Mesenchymal stem cell (in vitro differentiated cells and primary cell): ENCODE measurements around the gene PDE11A.

Experiments
- DNase-seq: peaks from one replicate; pipeline ENCODE4 v3.0.0-alpha.2; 2013
- H2AFZ ChIP-seq: one replicate; pipeline ENCODE4 v1.6.1; 2013; ENCODE audit warnings: low read depth, mild to moderate bottlenecking, control low read depth, inconsistent platforms, low read length, moderate library complexity
- H2AK5ac ChIP-seq: 2 replicates; pipeline ENCODE4 v1.6.1; 2013; ENCODE audit warnings: low read length, moderate library complexity, mild to moderate bottlenecking, inconsistent platforms; ENCODE audit not compliant: severe bottlenecking
- H2BK120ac ChIP-seq: one replicate; pipeline ENCODE4 v1.6.1; 2013; ENCODE audit warnings: low read depth, mild to moderate bottlenecking, inconsistent platforms, low read length, moderate library complexity
- H2BK12ac ChIP-seq, 2 experiments: one replicate each; pipeline ENCODE4 v1.6.1; 2013; ENCODE audit warnings: inconsistent platforms in 2 of 2, low read length in 2 of 2, mild to moderate bottlenecking in 2 of 2, moderate library complexity in 2 of 2, control low read depth in 1 of 2
- H2BK15ac ChIP-seq: one replicate; pipeline ENCODE4 v1.6.1; 2013; ENCODE audit warnings: mild to moderate bottlenecking, low read depth, inconsistent platforms; ENCODE audit not compliant: poor library complexity, severe bottlenecking
- H2BK5ac ChIP-seq: 2 replicates; pipeline ENCODE4 v1.6.1; 2013; ENCODE audit warnings: low read depth, mild to moderate bottlenecking, low read length, control low read depth, inconsistent platforms; ENCODE audit not compliant: poor library complexity, severe bottlenecking
- H3K14ac ChIP-seq, 2 experiments: one replicate each; pipeline ENCODE4 v1.6.1; 2013; ENCODE audit warnings: inconsistent platforms in 2 of 2, low read length in 2 of 2, control low read depth in 1 of 2, mild to moderate bottlenecking in 1 of 2, moderate library complexity in 1 of 2
- H3K18ac ChIP-seq, 2 experiments: one replicate each; pipeline ENCODE4 v1.6.1; 2013; ENCODE audit warnings: inconsistent platforms in 2 of 2, low read length in 2 of 2, control low read depth in 1 of 2, low read depth in 1 of 2, mild to moderate bottlenecking in 1 of 2
- H3K23ac ChIP-seq, 2 experiments: one replicate each; pipeline ENCODE4 v1.6.1; 2013; ENCODE audit warnings: inconsistent platforms in 2 of 2, low read length in 2 of 2, mild to moderate bottlenecking in 2 of 2, moderate library complexity in 2 of 2, control low read depth in 1 of 2
- H3K27ac ChIP-seq: 2 replicates; pipeline ENCODE4 v1.5.1; 2013; ENCODE audit warnings: mild to moderate bottlenecking, moderate library complexity, low read length, control low read depth, inconsistent platforms; ENCODE audit not compliant: poor library complexity, severe bottlenecking
- H3K27me3 ChIP-seq, 2 experiments: 2 replicates each; pipeline versions ENCODE4 v1.6.1 to v1.7.0; 2013; ENCODE audit warnings: low read length in 2 of 2, mild to moderate bottlenecking in 2 of 2, moderate library complexity in 2 of 2, control low read depth in 1 of 2, inconsistent platforms in 1 of 2; ENCODE audit not compliant: control insufficient read depth in 1 of 2, insufficient read depth in 1 of 2
- H3K36me3 ChIP-seq, 2 experiments: 2 replicates each; pipeline versions ENCODE4 v1.6.1 to v1.7.0; 2013; ENCODE audit warnings: low read length in 2 of 2, control low read depth in 1 of 2, inconsistent platforms in 1 of 2, low read depth in 1 of 2, mild to moderate bottlenecking in 1 of 2; ENCODE audit not compliant: insufficient read depth in 2 of 2, control insufficient read depth in 1 of 2
- H3K4ac ChIP-seq, 2 experiments: one replicate each; pipeline ENCODE4 v1.6.1; 2013; ENCODE audit warnings: inconsistent platforms in 2 of 2, low read length in 2 of 2, mild to moderate bottlenecking in 2 of 2, moderate library complexity in 2 of 2, control low read depth in 1 of 2, low read depth in 1 of 2
- H3K4me1 ChIP-seq: 2 replicates; pipeline ENCODE4 v1.6.1; 2013; ENCODE audit warnings: low read depth, low read length, control low read depth; ENCODE audit not compliant: control insufficient read depth, insufficient read depth
- H3K4me2 ChIP-seq: 2 replicates; pipeline ENCODE4 v1.6.1; 2013; ENCODE audit warnings: low read length, mild to moderate bottlenecking, inconsistent platforms; ENCODE audit not compliant: poor library complexity, severe bottlenecking
- H3K4me3 ChIP-seq, 2 experiments: 2 replicates each; pipeline versions ENCODE4 v1.5.1 to v1.7.0; 2013; ENCODE audit warnings: low read length in 2 of 2, mild to moderate bottlenecking in 2 of 2, control low read depth in 1 of 2, low read depth in 1 of 2; ENCODE audit not compliant: insufficient read depth in 1 of 2
- H3K79me1 ChIP-seq: replicated peaks from 2 replicates; pipeline ENCODE4 v1.6.1; 2013; ENCODE audit warnings: mild to moderate bottlenecking, control low read depth, low read length, inconsistent platforms; ENCODE audit not compliant: poor library complexity, severe bottlenecking
- H3K9ac ChIP-seq: 2 replicates; pipeline ENCODE4 v1.7.0; 2013; ENCODE audit warnings: mild to moderate bottlenecking, low read length, moderate library complexity
- H3K9me3 ChIP-seq: 2 replicates; pipeline ENCODE4 v1.7.0; 2013; ENCODE audit warnings: mild to moderate bottlenecking, low read length; ENCODE audit not compliant: control insufficient read depth
- H4K8ac ChIP-seq: one replicate; pipeline ENCODE4 v1.6.1; 2013; ENCODE audit warnings: inconsistent platforms, mild to moderate bottlenecking, low read length, moderate library complexity
- H4K91ac ChIP-seq: one replicate; pipeline ENCODE4 v1.6.1; 2013; ENCODE audit warnings: mild to moderate bottlenecking, low read length, inconsistent platforms
- WGBS: methylation state at CpG from one replicate; pipeline ENCODE4 v1.1.7; 2013; ENCODE audit warnings: mixed read lengths; 5-methylcytosine and 5-hydroxymethylcytosine counted together

PDE11A gene

GRCh38 chr2:177763531-177764265, 308.9 kb downstream of the PDE11A start:
- Histone ChIP-seq H3K27me3 (peaks cover 6 to 13% of the 10 kb centered on the region in 2 experiments), H3K14ac (no peak overlapping the region), H2BK5ac (no peak overlapping the region), H3K9me3 (no peaks in the 10 kb centered on the region), H2BK15ac (peak overlapping the region; percentile 77), H2AFZ (peak overlapping the region; percentile 29), H2BK120ac (no peak overlapping the region), H3K79me1 (no peaks in the 10 kb centered on the region), H2AK5ac (no peak overlapping the region), H3K4me1 (peaks cover 5% of the 10 kb centered on the region), H4K8ac (peak overlapping the region; percentile 78), H3K4me3 (peak overlapping the region in 1 of 2 experiments; percentile 22), H3K18ac (peak overlapping the region; percentile 37 to 55), H3K23ac (no peak overlapping the region), H3K27ac (no peak overlapping the region), H4K91ac (peak overlapping the region; percentile 52), H3K36me3 (no peaks in the 10 kb centered on the region), H2BK12ac (peak overlapping the region in 1 of 2 experiments; percentile 47), H3K4ac (no peak overlapping the region), H3K9ac (no peak overlapping the region), H3K4me2 (peak overlapping the region; percentile 58)
- DNase-seq = peak; percentile 74
- 33% methylated on average over 13 of the region's 14 CpGs for WGBS

DNA sequence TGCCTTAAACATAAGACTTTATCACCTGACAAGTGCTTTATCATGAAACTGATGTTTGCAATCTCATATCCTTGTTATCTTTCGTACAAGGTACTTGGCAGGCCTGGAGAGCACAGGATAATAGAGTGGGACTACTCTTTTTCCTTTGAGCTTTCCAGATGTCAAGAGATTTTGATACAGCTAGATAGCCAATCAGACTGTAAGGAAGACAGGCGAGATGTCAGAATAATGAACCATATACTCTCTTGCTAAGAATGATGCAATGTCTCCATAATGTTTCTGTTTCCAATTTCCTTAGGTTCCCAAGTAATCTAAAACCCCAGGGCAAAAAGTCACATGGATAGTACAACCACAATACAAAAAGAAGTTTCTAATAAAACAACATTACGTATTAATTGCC, 313.1 kb downstream of the PDE11A start:
- Histone ChIP-seq H3K9ac (peak overlapping the region; percentile 70), H3K36me3 (no peaks in the 10 kb centered on the region), H2AFZ (no peak overlapping the region), H3K23ac (no peak overlapping the region), H2BK120ac (no peak overlapping the region), H3K4ac (no peak overlapping the region), H3K27me3 (peaks cover 6 to 13% of the 10 kb centered on the region in 2 experiments), H3K79me1 (no peaks in the 10 kb centered on the region), H3K4me1 (peaks cover 10% of the 10 kb centered on the region), H4K8ac (no peak overlapping the region), H3K27ac (no peak overlapping the region), H3K4me2 (no peak overlapping the region), H3K9me3 (no peaks in the 10 kb centered on the region), H3K14ac (no peak overlapping the region), H2BK15ac (no peak overlapping the region), H2AK5ac (no peak overlapping the region), H4K91ac (no peak overlapping the region), H3K18ac (no peak overlapping the region), H3K4me3 (no peak overlapping the region), H2BK5ac (no peak overlapping the region), H2BK12ac (no peak overlapping the region)
- WGBS = 99% methylated on average over 3 of the region's 3 CpGs
- no peak for DNase-seq

DNA sequence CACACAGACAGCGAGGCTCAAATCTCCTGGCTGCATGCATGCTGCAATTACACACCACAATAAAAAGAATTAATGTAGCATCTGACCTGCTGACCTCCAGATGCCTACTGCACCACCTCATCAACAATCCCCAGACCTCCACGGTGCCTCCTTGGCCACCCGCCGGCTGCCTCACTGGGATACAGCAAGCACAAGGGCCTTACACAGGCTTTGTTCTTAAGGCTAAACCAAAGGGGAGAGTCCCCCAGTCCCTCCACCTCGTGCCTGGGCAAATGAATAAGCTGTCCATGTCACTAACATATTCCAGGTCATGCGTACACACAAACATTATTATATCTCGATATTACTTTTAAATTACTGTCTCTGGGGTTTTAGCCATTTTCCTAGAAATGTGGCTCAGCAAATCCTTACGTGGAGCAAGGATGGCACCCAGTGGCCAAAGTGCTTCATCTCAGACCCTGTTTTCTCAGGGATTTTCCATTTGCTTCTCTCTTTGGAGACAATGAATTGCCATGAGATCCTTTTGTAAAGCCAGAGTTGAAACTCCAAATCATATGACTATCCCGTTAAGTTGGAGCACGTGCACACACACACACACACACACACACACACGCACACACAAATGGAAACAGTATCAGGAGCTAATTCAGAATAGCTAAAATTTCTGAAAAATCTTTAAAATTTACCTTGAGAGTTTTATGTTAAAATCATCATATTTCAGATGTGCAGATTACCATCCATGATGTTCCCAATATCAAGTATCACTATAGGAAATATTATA, 313.8 kb downstream of the PDE11A start:
- Histone ChIP-seq H3K79me1 (no peaks in the 10 kb centered on the region), H3K9ac (peak overlapping the region; percentile 70), H3K27ac (peak overlapping the region; percentile 41), H3K27me3 (peaks cover 6 to 13% of the 10 kb centered on the region in 2 experiments), H4K8ac (no peak overlapping the region), H3K4me3 (no peak overlapping the region), H3K18ac (peak overlapping the region in 1 of 2 experiments; percentile 67), H3K9me3 (no peaks in the 10 kb centered on the region), H4K91ac (peak overlapping the region; percentile 23), H2AK5ac (no peak overlapping the region), H2BK15ac (peak overlapping the region; percentile 37), H2BK12ac (peak overlapping the region in 1 of 2 experiments; percentile 91), H3K4me1 (peaks cover 11% of the 10 kb centered on the region), H3K14ac (no peak overlapping the region), H3K23ac (no peak overlapping the region), H3K4ac (no peak overlapping the region), H2BK5ac (no peak overlapping the region), H2AFZ (peak overlapping the region; percentile 81), H2BK120ac (no peak overlapping the region), H3K4me2 (peak overlapping the region; percentile 60), H3K36me3 (no peaks in the 10 kb centered on the region)
- DNase-seq = peak; percentile 85
- 33% methylated on average over 9 of the region's 11 CpGs for WGBS

- no peak overlapping the region for H4K8ac ChIP-seq
- 68% methylated on average over 3 of the region's 4 CpGs for whole genome bisulfite sequencing
- no peak overlapping the region for H3K4me3 ChIP-seq
- H4K91ac ChIP-seq = no peak overlapping the region
- H2BK5ac ChIP-seq = no peak overlapping the region
- no peak overlapping the region for H2BK15ac ChIP-seq
- H3K4me2 ChIP-seq = no peak overlapping the region
- no peak overlapping the region for H3K4ac ChIP-seq
- H3K9ac ChIP-seq = no peak overlapping the region
- no peak overlapping the region for H3K23ac ChIP-seq
- H3K4me1 ChIP-seq = peaks cover 7% of the 10 kb centered on the region
- H3K36me3 ChIP-seq = no peaks in the 10 kb centered on the region
- no peak overlapping the region for H2AFZ ChIP-seq
- no peak overlapping the region for H3K27ac ChIP-seq
- H2BK12ac ChIP-seq = no peak overlapping the region
- H3K27me3 ChIP-seq = peaks cover 0 to 3% of the 10 kb centered on the region in 2 experiments
- H3K9me3 ChIP-seq = no peaks in the 10 kb centered on the region
- H2AK5ac ChIP-seq = no peak overlapping the region
- no peak overlapping the region for H2BK120ac ChIP-seq
- H3K18ac ChIP-seq = no peak overlapping the region
- DNase-seq = peak; percentile 56
- H3K79me1 ChIP-seq = no peaks in the 10 kb centered on the region
- H3K14ac ChIP-seq = no peak overlapping the region
Measured at GRCh38 chr2:177756336-177756735, 316.2 kb downstream of the PDE11A start.
